Bone marrow (tissue), 2 donors: ENCODE data around the gene HSF2BP.
A peak's percentile ranks its signal among the peaks of the same experiment; 100 is the strongest.
"Not testable (repeated sequence)": the region's sequence is repeated elsewhere in the genome, so short reads cannot be mapped to it uniquely, and the experiment has no call there.

ENCODE experiments used
- DNase-seq, 2 donors: peaks; one replicate each; lab custom pipeline; 2025; lab: John Stamatoyannopoulos, UW

HSF2BP gene

DNA sequence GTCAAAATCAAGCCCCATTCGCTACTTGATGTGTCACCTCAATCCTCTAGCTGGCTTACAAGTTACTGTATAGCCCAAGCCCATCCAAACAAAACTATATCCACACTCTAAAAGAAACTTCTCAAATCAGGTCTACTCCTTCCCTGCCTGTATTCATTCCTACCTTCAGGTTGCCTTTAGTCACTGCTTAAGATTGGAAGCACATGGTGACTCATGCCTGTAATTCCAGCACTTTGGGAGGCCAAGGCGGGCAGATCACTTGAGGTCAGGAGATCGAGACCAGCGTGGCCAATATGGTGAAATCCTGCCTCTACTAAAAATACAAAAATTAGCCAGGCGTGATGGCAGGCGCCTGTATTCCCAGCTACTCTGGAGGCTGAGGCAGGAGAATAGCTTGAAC lies 7.4 kb downstream of the HSF2BP start:
- not testable (repeated sequence) for DNase-seq

DNA sequence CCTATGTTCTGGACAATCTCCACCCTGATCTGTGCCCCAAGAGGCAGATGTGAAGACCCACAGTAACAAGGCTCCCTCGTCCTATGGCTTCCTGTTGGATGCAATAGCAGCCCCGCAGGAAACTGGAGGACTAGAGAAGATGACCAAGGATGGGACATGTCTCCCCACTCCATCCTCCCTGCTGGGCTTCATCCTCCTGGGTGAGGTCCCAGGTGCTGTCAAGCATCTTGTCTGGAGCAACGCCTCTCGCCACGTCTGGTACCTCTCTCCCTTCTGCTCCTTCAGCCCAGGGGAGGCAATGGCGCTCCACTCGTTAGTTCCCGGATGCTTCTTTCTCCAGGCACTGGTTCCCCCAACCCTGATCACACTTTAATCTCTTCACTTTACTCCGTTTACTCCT lies 11.1 kb downstream of the HSF2BP start:
- no peak for DNase-seq

DNA sequence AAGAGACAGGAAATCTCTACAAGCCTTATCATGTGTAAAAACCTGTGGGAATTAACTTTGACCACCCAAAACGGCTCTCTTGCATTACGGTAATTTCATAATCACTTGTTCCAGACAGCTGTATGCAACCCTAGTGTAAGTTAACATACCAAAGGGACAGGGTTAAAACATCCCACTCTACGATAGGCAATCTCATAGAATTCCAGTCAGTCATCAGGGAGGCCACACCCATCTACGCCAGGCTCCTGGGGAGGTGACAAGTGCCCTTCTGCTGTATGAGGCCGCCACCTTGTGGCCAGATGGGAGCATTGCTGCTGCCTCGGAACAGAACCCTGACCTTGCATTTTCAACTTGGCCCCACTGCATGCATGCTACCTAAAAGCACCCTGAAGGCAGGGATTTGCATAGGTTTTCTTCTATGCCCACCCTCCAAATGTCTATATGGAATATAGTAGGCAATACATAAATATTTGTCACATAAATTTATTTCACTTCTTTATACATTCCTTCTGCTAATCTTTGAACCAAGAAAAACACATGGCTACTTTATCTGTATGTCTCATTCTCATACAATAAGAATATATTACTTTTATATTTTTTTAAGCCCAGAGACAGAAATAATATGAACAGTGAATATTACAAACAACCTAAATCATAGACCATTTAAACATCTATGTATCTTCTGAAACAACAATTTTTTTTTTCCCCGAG lies 12.6 kb downstream of the HSF2BP start:
- peak; percentile 68 to 82 for DNase-seq

GRCh38 chr21:43645976-43646375 lies 13.3 kb downstream of the HSF2BP start:
- DNase-seq, result no peak

- peak in 1 of 2 donors; percentile 82 for DNase-seq
Measured at GRCh38 chr21:43645136-43645891, 14.0 kb downstream of the HSF2BP start.

DNA sequence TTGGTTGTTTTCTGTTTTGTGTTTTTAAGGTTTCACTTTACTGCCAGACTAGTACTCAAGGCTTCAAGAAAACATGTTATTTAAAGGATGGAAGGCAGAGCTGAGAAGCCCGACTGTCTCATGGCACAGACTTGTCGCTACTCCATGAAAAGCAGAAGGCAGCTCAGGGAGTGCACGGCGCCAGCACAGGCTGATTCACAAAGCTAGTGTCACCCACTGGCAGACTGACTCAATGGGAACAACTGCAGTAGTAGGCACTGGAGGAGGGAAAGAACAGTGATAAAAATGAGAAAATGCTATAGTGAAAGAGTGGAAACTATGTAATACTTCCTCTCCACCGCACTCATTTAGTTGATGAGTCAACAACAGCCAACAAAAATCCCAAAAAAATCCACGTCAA lies 14.7 kb downstream of the HSF2BP start:
- no peak for DNase-seq

GRCh38 chr21:43644071-43644470 lies 15.2 kb downstream of the HSF2BP start:
- no peak for DNase-seq

DNA sequence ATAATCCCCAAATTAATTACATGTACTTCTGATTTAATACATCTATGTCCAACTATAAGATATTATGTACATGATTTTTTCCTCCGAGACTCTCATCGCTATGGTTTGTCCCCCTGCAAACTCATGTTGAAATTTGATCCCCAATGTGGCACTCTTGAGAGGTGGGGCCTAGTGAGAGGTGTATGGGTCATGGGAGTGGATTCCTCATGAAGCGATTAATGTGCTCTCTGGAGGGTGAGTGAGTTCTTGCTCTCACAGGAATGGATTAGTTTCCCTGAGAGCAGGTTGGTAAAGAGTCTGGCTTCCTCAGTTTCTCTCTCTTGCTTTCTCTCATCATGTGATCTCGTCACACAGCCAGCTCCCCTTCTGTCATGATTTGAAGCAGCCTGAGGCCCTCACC lies 16.1 kb downstream of the HSF2BP start:
- no peak for DNase-seq

GRCh38 chr21:43640400-43640799 lies 18.9 kb downstream of the HSF2BP start:
- DNase-seq, result no peak

DNA sequence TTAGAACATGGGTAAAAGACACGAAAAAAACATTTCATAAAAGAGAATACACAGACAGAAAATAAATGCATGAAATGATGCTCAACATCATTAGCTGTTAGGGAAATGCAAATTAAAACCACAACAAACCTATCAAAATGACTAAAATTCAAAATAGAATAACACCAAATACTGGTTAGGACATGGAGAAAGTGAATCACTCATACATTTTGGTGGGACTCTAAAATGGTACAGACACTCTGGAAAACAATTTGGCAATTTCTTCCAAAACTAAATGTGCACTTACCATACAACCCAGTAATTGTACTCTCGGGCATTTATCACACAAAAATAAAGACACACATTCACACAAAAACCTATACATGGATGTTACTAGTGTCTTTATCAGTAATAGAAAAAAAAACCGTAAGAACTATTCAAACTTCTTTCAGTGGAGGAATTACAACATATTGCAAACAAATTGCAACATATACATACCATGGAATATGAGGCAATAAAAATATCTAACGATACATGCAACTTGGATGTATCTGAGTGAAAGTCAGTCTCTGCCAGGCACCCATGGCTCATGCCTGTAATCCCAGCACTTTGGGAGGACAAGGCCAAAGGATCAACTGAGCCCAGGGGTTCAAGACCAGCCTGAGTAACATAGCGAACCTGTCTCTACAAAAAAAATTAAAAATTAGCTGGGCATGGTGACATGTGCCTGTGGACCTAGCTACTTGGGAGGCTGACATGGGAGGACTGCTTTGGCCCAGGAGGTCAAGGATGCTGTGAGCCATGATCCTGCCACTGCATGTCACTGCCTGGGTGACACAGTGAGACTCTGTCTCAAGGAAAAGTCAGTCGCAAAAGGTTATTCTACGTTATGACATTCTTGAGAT lies 19.6 kb downstream of the HSF2BP start:
- no peak for DNase-seq

DNA sequence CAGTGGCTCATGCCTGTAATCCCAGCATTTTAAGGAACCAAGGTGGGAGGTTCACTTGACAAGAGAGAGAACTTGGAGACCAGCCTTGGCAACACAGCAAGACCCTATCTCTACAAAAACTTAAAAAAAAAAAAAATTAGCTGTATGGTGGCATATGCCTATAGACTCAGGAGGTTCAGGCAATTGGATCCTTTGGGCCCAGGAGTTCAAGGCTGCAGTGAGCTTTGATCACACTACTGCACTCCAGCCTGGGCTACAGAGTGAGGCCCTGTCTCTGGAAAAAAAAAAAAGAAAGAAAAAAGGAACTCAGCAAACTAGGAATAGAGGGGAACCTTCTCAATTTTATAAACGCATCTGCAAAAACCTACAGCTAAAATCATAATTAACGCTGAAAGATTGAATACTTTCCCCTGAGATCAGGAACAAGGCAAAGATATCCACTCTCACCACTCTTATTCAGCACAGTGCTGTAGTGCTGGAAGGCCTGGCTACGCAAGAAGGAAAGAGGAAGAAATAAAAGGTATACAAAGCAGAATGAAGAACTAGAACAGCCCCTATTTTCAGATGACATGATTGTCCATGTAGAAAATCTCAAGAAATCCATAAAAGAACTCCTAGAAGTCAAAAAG lies 21.6 kb downstream of the HSF2BP start:
- no peak for DNase-seq

DNA sequence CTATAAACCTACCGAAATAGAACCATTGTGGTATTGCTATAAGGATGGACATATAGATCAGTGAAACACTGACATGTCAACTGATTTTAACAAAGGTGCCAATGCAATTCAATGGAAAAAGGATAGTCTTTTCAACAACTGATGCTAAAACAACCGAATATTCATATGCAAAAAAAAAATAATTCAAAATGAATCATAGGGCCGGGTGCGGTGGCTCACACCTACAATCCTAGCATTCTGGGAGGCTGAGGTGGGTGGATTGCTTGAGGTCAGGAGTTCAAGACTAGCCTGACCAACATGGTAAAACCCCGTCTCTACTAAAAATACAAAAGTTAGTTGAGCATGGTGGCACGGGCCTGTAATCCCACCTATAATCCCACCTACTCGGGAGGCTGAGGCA lies 23.9 kb downstream of the HSF2BP start:
- DNase-seq, result no peak

DNA sequence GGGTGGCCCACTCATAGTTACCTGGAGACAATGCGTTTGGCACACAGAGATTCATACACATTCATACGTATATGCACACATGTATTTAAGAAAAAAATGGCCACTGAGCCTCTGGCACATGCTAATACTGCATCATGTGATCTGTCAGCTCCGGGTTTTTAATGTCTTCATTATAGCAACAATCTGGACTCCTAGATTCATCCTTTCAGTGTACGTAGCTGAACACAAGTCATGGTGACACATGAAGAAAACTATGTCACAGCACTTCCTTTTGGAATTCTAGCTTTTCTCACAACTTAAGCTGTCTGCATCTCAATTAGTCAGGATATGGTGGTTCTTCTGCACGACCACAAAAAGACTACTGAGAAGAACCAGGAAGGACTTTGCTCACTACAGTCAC lies 24.7 kb downstream of the HSF2BP start:
- no peak for DNase-seq

- DNase-seq, result no peak
Measured at GRCh38 chr21:43632373-43632905, 26.8 kb downstream of the HSF2BP start.

DNA sequence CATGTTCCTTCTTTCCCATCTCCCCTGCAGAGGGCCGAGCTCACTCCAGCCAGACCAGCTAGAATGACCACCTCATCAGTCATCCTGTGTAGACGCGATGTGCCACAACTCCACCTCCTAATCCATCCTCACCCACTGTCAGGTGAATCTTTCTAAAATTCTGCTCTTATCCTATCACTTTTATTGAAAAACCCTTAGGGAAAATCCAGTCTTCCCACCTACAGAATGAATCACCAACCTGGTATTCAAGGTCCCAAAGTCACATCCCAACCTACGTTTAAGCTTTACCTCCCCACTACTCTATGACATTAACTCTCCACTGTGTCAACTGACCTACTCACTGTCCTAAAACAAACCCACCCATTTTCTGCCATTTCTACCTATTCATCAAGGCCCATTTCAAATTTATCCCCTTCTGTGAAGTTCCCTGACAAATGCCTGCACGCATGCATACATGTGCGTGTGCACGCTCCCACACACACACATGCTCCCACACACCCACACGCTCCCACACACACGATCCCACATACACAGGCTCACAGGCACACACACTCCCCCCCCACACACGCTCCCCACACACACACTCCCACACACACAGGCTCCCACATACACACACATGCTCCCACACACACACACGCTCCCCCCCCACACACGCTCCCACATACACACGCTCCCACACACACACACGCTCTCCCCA lies 27.7 kb downstream of the HSF2BP start:
- no peak for DNase-seq

GRCh38 chr21:43627527-43627926 lies 31.8 kb downstream of the HSF2BP start:
- no peak for DNase-seq

DNA sequence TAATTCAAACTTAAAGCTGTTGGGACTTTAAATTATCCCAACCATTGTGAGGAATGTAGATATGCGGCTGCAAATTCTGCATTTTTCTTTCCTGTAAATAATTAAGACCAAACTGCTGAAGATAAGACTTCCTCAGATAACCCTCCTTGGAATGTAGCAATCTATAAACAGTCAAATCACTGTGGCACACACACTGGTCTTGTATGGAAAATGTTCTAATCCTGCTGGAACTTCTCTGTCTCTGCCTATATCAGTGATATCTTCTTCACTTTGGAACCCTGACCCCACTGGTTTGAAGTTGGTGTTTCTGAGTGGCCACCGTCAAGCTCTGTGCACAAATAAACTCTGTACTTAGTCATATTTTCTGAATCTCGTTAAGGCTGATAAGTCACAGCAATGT lies 32.9 kb downstream of the HSF2BP start:
- DNase-seq, result no peak

- no peak for DNase-seq
Measured at GRCh38 chr21:43624339-43624738, 34.9 kb downstream of the HSF2BP start.

DNA sequence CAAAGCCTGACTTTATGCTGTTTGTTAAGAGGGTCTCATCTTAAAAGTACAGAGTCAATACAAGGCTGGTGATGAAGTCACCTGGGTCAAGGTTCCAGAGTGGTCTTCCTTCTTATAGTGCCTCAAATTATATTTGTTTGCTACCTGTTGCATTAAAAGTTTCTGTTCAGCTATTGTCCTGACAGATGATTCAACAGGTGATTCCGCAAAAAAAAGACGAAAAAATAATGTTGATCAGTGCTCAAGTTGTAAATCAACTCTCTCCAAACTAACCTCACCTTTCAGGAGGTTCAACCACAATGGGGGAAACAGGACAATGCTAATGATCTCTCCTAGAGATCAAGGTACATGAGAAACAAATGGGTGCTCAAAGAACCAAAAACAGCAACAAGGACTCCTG lies 35.7 kb downstream of the HSF2BP start:
- DNase-seq, result no peak

DNA sequence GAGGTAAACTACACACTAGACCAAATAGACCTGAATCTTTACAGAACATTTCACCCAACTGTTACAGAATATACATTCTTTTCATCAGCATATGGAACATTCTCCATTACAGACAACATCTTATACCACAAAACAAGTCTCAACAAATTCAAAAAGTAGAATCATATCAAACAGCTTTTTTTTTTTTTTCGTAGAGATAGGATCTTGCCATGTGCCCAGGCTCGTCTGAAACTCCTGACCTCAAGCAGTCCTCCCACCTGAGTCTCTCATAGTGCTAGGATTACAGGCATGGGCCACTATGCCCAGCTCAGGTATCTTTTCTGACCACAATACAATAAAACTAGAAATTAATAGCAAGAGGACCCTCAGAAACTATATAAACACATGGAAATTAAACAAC lies 36.5 kb downstream of the HSF2BP start:
- no peak for DNase-seq

DNA sequence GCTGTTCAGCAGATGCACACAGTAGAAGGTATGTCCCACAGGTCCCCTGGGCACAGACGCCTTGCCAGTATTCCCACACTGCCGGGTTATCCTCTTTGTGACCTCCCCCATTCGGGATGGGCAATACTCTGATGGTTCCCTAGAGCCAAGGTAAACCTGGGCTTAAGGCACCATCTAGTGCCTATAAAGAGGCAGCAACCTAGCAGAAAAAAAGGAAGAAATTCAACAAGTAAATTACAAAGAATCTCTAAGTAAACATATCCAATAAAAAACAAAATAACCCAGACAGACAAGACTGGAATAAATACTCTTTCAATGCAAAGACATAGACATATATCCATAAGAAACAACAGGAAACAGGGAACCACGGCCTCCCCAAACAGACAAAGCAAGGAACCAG lies 39.4 kb downstream of the HSF2BP start:
- no peak for DNase-seq
